OCI-LY1 (cell line): ENCODE measurements around the gene NTNG1.

Source experiments
- H2AFZ ChIP-seq: fragments of 200-600 bp; sonication (generic), shearing (Covaris generic); 2 replicates; pipeline ENCODE4 v1.6.0; 2014; ENCODE audit warnings: antibody characterized with exemption, mild to moderate bottlenecking, low read length
- H3F3A ChIP-seq: fragments of 200-600 bp; sonication (generic), shearing (Covaris generic); 2 replicates; pipeline ENCODE4 v1.6.0; 2014; ENCODE audit warnings: mild to moderate bottlenecking, antibody characterized with exemption, low read length, moderate library complexity; ENCODE audit not compliant: insufficient read depth
- H3K27ac ChIP-seq: fragments of 200-600 bp; sonication (generic); 2 replicates; pipeline ENCODE4 v1.5.1; 2014; ENCODE audit warnings: low read length, mixed run types, mild to moderate bottlenecking, low read depth; ENCODE audit not compliant: poor library complexity, severe bottlenecking
- H3K27me3 ChIP-seq: fragments of 200-600 bp; sonication (generic); 2 replicates; pipeline ENCODE4 v1.6.0; 2014; ENCODE audit warnings: antibody characterized with exemption, mild to moderate bottlenecking, low read length, moderate library complexity; ENCODE audit not compliant: insufficient read depth
- H3K36me3 ChIP-seq: fragments of 200-600 bp; sonication (generic); 2 replicates; pipeline ENCODE4 v1.6.1; 2014; ENCODE audit warnings: mild to moderate bottlenecking, antibody characterized with exemption, low read length, moderate library complexity, mixed read lengths; ENCODE audit not compliant: insufficient read depth
- H3K4me1 ChIP-seq: fragments of 200-600 bp; sonication (generic); 2 replicates; pipeline ENCODE4 v1.5.1; 2014; ENCODE audit warnings: mild to moderate bottlenecking, low read length, moderate library complexity; ENCODE audit not compliant: insufficient read depth, severe bottlenecking
- H3K4me2 ChIP-seq: fragments of 200-600 bp; sonication (generic), shearing (Covaris generic); 2 replicates; pipeline ENCODE4 v1.6.1; 2014; ENCODE audit warnings: low read length
- H3K4me3 ChIP-seq: fragments of 200-600 bp; sonication (generic); 2 replicates; pipeline ENCODE4 v1.5.1; 2014; ENCODE audit warnings: low read length, low read depth, mild to moderate bottlenecking, mixed read lengths; ENCODE audit not compliant: poor library complexity, severe bottlenecking
- H3K79me2 ChIP-seq: fragments of 200-600 bp; shearing (Covaris generic); 2 replicates; pipeline ENCODE4 v1.6.1; 2016; ENCODE audit warnings: mixed run types, low read length, mixed read lengths; ENCODE audit not compliant: insufficient read depth
- H3K9ac ChIP-seq: fragments of 200-600 bp; sonication (generic), shearing (Covaris generic); 2 replicates; pipeline ENCODE4 v1.6.1; 2014; ENCODE audit warnings: mild to moderate bottlenecking, low read length, mixed read lengths
- H3K9me2 ChIP-seq: fragments of 200-600 bp; sonication (generic), shearing (Covaris generic); 2 replicates; pipeline ENCODE4 v1.6.1; 2014; ENCODE audit warnings: low read depth, mild to moderate bottlenecking, low read length, mixed read lengths
- H3K9me3 ChIP-seq: fragments of 200-600 bp; shearing (Covaris generic); 2 replicates; pipeline ENCODE4 v1.6.1; 2014; ENCODE audit warnings: low read length, mixed read lengths
- H4K20me1 ChIP-seq: fragments of 200-600 bp; sonication (generic), shearing (Covaris generic); 2 replicates; pipeline ENCODE4 v1.6.0; 2016; ENCODE audit warnings: mild to moderate bottlenecking, low read length; ENCODE audit not compliant: insufficient read depth
- CTCF ChIP-seq: fragments of 200-600 bp; sonication (generic), shearing (Covaris generic); IDR thresholded peaks from 2 replicates; pipeline ENCODE4 v1.5.1; 2017; ENCODE audit warnings: mild to moderate bottlenecking, antibody characterized with exemption, low read length, moderate library complexity, mixed read lengths
- EZH2 ChIP-seq: fragments of 200-600 bp; sonication (generic), shearing (Covaris generic); IDR thresholded peaks from 2 replicates; pipeline ENCODE4 v1.8.0; 2017; ENCODE audit warnings: borderline replicate concordance, mixed run types, mild to moderate bottlenecking, antibody characterized with exemption, low read length, moderate library complexity, mixed read lengths

The NTNG1 gene

GRCh38 chr1:107213225-107213624, 72.4 kb downstream of the NTNG1 start:
- no peak overlapping the region for H3K4me2 ChIP-seq

GRCh38 chr1:107220036-107220435, 79.2 kb downstream of the NTNG1 start:
- Histone ChIP-seq H4K20me1 (no peaks in the 10 kb centered on the region), H3K79me2 (no peaks in the 10 kb centered on the region), H3F3A (no peaks in the 10 kb centered on the region), H3K9ac (no peak overlapping the region), H3K27me3 (no peaks in the 10 kb centered on the region), H3K4me3 (no peak overlapping the region), H3K4me2 (no peak overlapping the region), H2AFZ (no peak overlapping the region), H3K27ac (no peak overlapping the region), H3K4me1 (no peaks in the 10 kb centered on the region), H3K9me3 (no peaks in the 10 kb centered on the region), H3K9me2 (no peaks in the 10 kb centered on the region), H3K36me3 (no peaks in the 10 kb centered on the region)
- TF ChIP-seq CTCF (no peak), EZH2 (no peak)

More at GRCh38 chr1:107213225-107213624, 72.4 kb downstream of the NTNG1 start:
- TF ChIP-seq CTCF (no peak), EZH2 (no peak)
- Histone ChIP-seq H3K4me1 (no peaks in the 10 kb centered on the region), H3K27me3 (no peaks in the 10 kb centered on the region), H4K20me1 (no peaks in the 10 kb centered on the region), H3K9ac (no peak overlapping the region), H3K4me3 (no peak overlapping the region), H3K79me2 (no peaks in the 10 kb centered on the region), H3K27ac (no peak overlapping the region), H3K9me3 (no peaks in the 10 kb centered on the region), H2AFZ (no peak overlapping the region), H3K36me3 (no peaks in the 10 kb centered on the region), H3F3A (no peaks in the 10 kb centered on the region), H3K9me2 (no peaks in the 10 kb centered on the region)

- H3K79me2 ChIP-seq, result no peaks in the 10 kb centered on the region
- no peaks in the 10 kb centered on the region for H3K36me3 ChIP-seq
- H3F3A ChIP-seq, result no peaks in the 10 kb centered on the region
- no peaks in the 10 kb centered on the region for H3K4me1 ChIP-seq
- H4K20me1 ChIP-seq, result no peaks in the 10 kb centered on the region
- TF ChIP-seq EZH2, result no peak
- no peak for TF ChIP-seq CTCF
- H3K27me3 ChIP-seq, result no peaks in the 10 kb centered on the region
- H3K27ac ChIP-seq, result no peak overlapping the region
- no peaks in the 10 kb centered on the region for H3K9me2 ChIP-seq
- H3K4me2 ChIP-seq, result no peak overlapping the region
- H3K9me3 ChIP-seq, result no peaks in the 10 kb centered on the region
- H3K9ac ChIP-seq, result no peak overlapping the region
- H3K4me3 ChIP-seq, result no peak overlapping the region
- no peak overlapping the region for H2AFZ ChIP-seq
These were observed 84.9 kb downstream of the NTNG1 start for GRCh38 chr1:107225706-107226105.
